H1 (cell line): ENCODE results near the gene MVK. TPM values are rescaled to one million over a fixed set of nuclear protein-coding genes. Genes with fewer than 3 reads are reported as not detected.

Source experiments
- CTCF ChIA-PET: fragments of 300-600 bp; sonication (Branson Sonifier 250); formaldehyde crosslinking; loops from one replicate; lab custom pipeline; 2021; ENCODE audit not compliant: partially characterized antibody; lab: Charles Lee
- POLR2A ChIA-PET: fragments of 300-600 bp; sonication (Branson Sonifier 250); formaldehyde crosslinking; loops from one replicate; lab custom pipeline; 2021; ENCODE audit warnings: inconsistent platforms; ENCODE audit not compliant: partially characterized antibody; lab: Charles Lee
- DNase-seq, 2 experiments: peaks; one replicate each; pipeline versions ENCODE4 v3.0.0 to v3.0.0-alpha.2; 2010 to 2022; ENCODE audit warnings: low spot score in 2 of 2, low read depth in 1 of 2, mixed read lengths in 1 of 2
- FAIRE-seq: peaks from 2 replicates; lab custom pipeline; 2011; peaks lifted over from hg19 to GRCh38; lab: Jason Lieb, UNC
- H2AFZ ChIP-seq: 2 replicates; pipeline ENCODE4 v1.8.1; 2012; ENCODE audit warnings: low read length, inconsistent platforms
- H2AK5ac ChIP-seq: 2 replicates; pipeline ENCODE4 v1.6.1; 2013; ENCODE audit warnings: low read depth, low read length
- H2BK120ac ChIP-seq: replicated peaks from 2 replicates; pipeline ENCODE3; 2013; ENCODE audit warnings: low read depth, low read length, inconsistent platforms
- H2BK12ac ChIP-seq: 2 replicates; pipeline ENCODE4 v1.6.1; 2013; ENCODE audit warnings: low read depth, low read length
- H2BK15ac ChIP-seq: 2 replicates; pipeline ENCODE4 v1.6.1; 2013; ENCODE audit warnings: low read length
- H2BK20ac ChIP-seq: 2 replicates; pipeline ENCODE4 v1.6.1; 2013; ENCODE audit warnings: low read length
- H2BK5ac ChIP-seq: 2 replicates; pipeline ENCODE4 v1.6.1; 2013; ENCODE audit warnings: low read depth, low read length
- H3K14ac ChIP-seq: 2 replicates; pipeline ENCODE4 v1.6.1; 2013; ENCODE audit warnings: inconsistent platforms; ENCODE audit not compliant: insufficient read length
- H3K18ac ChIP-seq: 2 replicates; pipeline ENCODE4 v1.6.1; 2013; ENCODE audit warnings: low read length; ENCODE audit errors: extremely low read depth
- H3K23ac ChIP-seq: 2 replicates; pipeline ENCODE4 v1.6.1; 2013; ENCODE audit warnings: inconsistent platforms; ENCODE audit not compliant: insufficient read length
- H3K23me2 ChIP-seq: 2 replicates; pipeline ENCODE4 v1.6.1; 2013; ENCODE audit warnings: low read depth, low read length
- H3K27ac ChIP-seq: 2 replicates; pipeline ENCODE4 v1.6.1; 2011; ENCODE audit warnings: low read depth, low read length, inconsistent platforms
- H3K27me3 ChIP-seq, 4 experiments: replicated peaks in 1 of 4; 1 replicate in 1 of 4; 2 replicates in 3 of 4; pipeline versions ENCODE4 v1.6.1 to v1.8.1; 2011 to 2013; ENCODE audit warnings: low read length in 3 of 4, mild to moderate bottlenecking in 3 of 4, inconsistent platforms in 2 of 4, mixed read lengths in 2 of 4, moderate library complexity in 1 of 4; ENCODE audit not compliant: control insufficient read depth in 3 of 4, insufficient read depth in 3 of 4; ENCODE audit errors: extremely low read depth in 1 of 4
- H3K36me3 ChIP-seq, 4 experiments: 2 replicates each; pipeline versions ENCODE4 v1.6.1 to v1.8.1; 2011 to 2013; ENCODE audit warnings: mild to moderate bottlenecking in 4 of 4, low read length in 3 of 4, moderate library complexity in 2 of 4, control low read depth in 1 of 4, inconsistent platforms in 1 of 4; ENCODE audit not compliant: insufficient read depth in 4 of 4, control insufficient read depth in 2 of 4
- H3K4ac ChIP-seq: replicated peaks from 2 replicates; pipeline ENCODE3; 2013; ENCODE audit warnings: low read length, low read depth, mixed read lengths, inconsistent platforms; ENCODE audit not compliant: insufficient read length
- H3K4me1 ChIP-seq, 4 experiments: replicated peaks in 1 of 4; 1 replicate in 1 of 4; 2 replicates in 3 of 4; pipeline versions ENCODE4 v1.6.1 to v1.8.1; 2011 to 2013; ENCODE audit warnings: low read length in 3 of 4, inconsistent platforms in 2 of 4, mixed read lengths in 1 of 4; ENCODE audit not compliant: insufficient read depth in 4 of 4, control insufficient read depth in 3 of 4
- H3K4me2 ChIP-seq, 2 experiments: 2 replicates each; pipeline versions ENCODE4 v1.6.1 to v1.8.1; 2011 to 2013; ENCODE audit warnings: low read depth in 2 of 2, low read length in 2 of 2, control low read depth in 1 of 2, inconsistent platforms in 1 of 2, mild to moderate bottlenecking in 1 of 2; ENCODE audit not compliant: insufficient read depth in 1 of 2
- H3K4me3 ChIP-seq, 4 experiments: fragments of 200-600, 300-600 bp in 1 of 4; sonication (generic), shearing (Covaris generic), sonication (Bioruptor Twin) in 1 of 4; 2 replicates each; pipeline versions ENCODE4 v1.5.1 to v1.8.1; 2011 to 2016; ENCODE audit warnings: low read length in 4 of 4, low read depth in 3 of 4, control low read depth in 2 of 4, inconsistent platforms in 2 of 4, mild to moderate bottlenecking in 2 of 4, mixed read lengths in 1 of 4, moderate library complexity in 1 of 4; ENCODE audit not compliant: insufficient read depth in 2 of 4; ENCODE audit errors: extremely low read depth in 1 of 4
- H3K56ac ChIP-seq: replicated peaks from 2 replicates; pipeline ENCODE3; 2013; ENCODE audit warnings: low read depth, mild to moderate bottlenecking, mixed read lengths, low read length, inconsistent platforms; ENCODE audit not compliant: insufficient read length
- H3K79me1 ChIP-seq: 2 replicates; pipeline ENCODE4 v1.6.1; 2013; ENCODE audit warnings: low read depth, low read length, control low read depth
- H3K79me2 ChIP-seq, 2 experiments: 2 replicates each; pipeline versions ENCODE4 v1.6.1 to v1.8.1; 2012 to 2013; ENCODE audit warnings: low read length in 2 of 2, mild to moderate bottlenecking in 2 of 2, inconsistent platforms in 1 of 2; ENCODE audit not compliant: insufficient read depth in 2 of 2, control insufficient read depth in 1 of 2
- H3K9ac ChIP-seq, 4 experiments: replicated peaks in 1 of 4; 1 replicate in 1 of 4; 2 replicates in 3 of 4; pipeline versions ENCODE4 v1.6.1 to v1.8.1; 2011 to 2013; ENCODE audit warnings: low read depth in 3 of 4, low read length in 3 of 4, control low read depth in 2 of 4, mild to moderate bottlenecking in 2 of 4, moderate library complexity in 2 of 4, inconsistent platforms in 1 of 4; ENCODE audit errors: extremely low read depth in 1 of 4
- H3K9me3 ChIP-seq, 2 experiments: 2 replicates each; pipeline versions ENCODE4 v1.6.1 to v1.8.1; 2012 to 2013; ENCODE audit warnings: mild to moderate bottlenecking in 2 of 2, moderate library complexity in 2 of 2, control low read depth in 1 of 2, inconsistent platforms in 1 of 2, low read depth in 1 of 2, low read length in 1 of 2, mixed read lengths in 1 of 2; ENCODE audit not compliant: insufficient read depth in 2 of 2
- H4K20me1 ChIP-seq, 2 experiments: replicated peaks in 1 of 2; 2 replicates each; pipeline versions ENCODE3 to v1.8.1; 2011 to 2013; ENCODE audit warnings: inconsistent platforms in 2 of 2, low read length in 2 of 2, mild to moderate bottlenecking in 1 of 2; ENCODE audit not compliant: insufficient read depth in 2 of 2, control insufficient read depth in 1 of 2
- H4K5ac ChIP-seq: 2 replicates; pipeline ENCODE4 v1.6.1; 2013; ENCODE audit warnings: low read length, low read depth, mixed read lengths, inconsistent platforms; ENCODE audit not compliant: insufficient read length
- H4K8ac ChIP-seq: 2 replicates; pipeline ENCODE4 v1.8.0; 2013; ENCODE audit warnings: mild to moderate bottlenecking, moderate library complexity, low read length, inconsistent platforms; ENCODE audit not compliant: insufficient read depth; ENCODE audit errors: extremely low read depth
- H4K91ac ChIP-seq: replicated peaks from 2 replicates; pipeline ENCODE3; 2013; ENCODE audit warnings: low read length, mixed read lengths, inconsistent platforms; ENCODE audit not compliant: insufficient read length
- ATF3 ChIP-seq: IDR thresholded peaks from 2 replicates; pipeline ENCODE4 v1.6.1; 2011; ENCODE audit warnings: low read depth, mild to moderate bottlenecking, low read length; ENCODE audit not compliant: insufficient read depth
- CBX5 ChIP-seq: fragments of 300-800, 300-1000 bp; sonication (generic); IDR thresholded peaks from 2 replicates; pipeline ENCODE4 v1.7.1; 2016; ENCODE audit warnings: antibody characterized with exemption, low read length, low read depth
- CHD1 ChIP-seq: IDR thresholded peaks from 2 replicates; pipeline ENCODE4 v1.6.1; 2012; ENCODE audit warnings: low read depth, low read length, improper control_type of control experiment
- E2F6 ChIP-seq: IDR thresholded peaks from 2 replicates; pipeline ENCODE4 v1.6.1; 2012; ENCODE audit warnings: inconsistent platforms
- HDAC6 ChIP-seq: IDR thresholded peaks from one replicate; pipeline ENCODE4 v1.7.1; 2012; ENCODE audit warnings: low read depth, mild to moderate bottlenecking, inconsistent platforms, low read length, moderate library complexity
- KDM4A ChIP-seq: IDR thresholded peaks from one replicate; pipeline ENCODE4 v1.7.1; 2012; ENCODE audit warnings: low read depth, mild to moderate bottlenecking, moderate library complexity, low read length, inconsistent platforms; ENCODE audit not compliant: severe bottlenecking
- POU5F1 ChIP-seq: IDR thresholded peaks from 2 replicates; pipeline ENCODE4 v1.6.1; 2011; ENCODE audit warnings: low read depth, mild to moderate bottlenecking, low read length, moderate library complexity
- RXRA ChIP-seq: IDR thresholded peaks from 2 replicates; pipeline ENCODE4 v1.6.1; 2011; ENCODE audit warnings: low read depth, mild to moderate bottlenecking, low read length, moderate library complexity; ENCODE audit not compliant: insufficient read depth
- SIX5 ChIP-seq: IDR thresholded peaks from 2 replicates; pipeline ENCODE4 v1.6.1; 2011; ENCODE audit warnings: mild to moderate bottlenecking, low read depth, low read length
- TEAD4 ChIP-seq: IDR thresholded peaks from 2 replicates; pipeline ENCODE4 v1.6.1; 2012; ENCODE audit warnings: low read depth, low read length, inconsistent platforms, mixed read lengths
- ZNF274 ChIP-seq: IDR thresholded peaks from 2 replicates; pipeline ENCODE4 v1.7.0; 2012; ENCODE audit warnings: low read length, borderline replicate concordance; ENCODE audit errors: extremely low read depth
- WGBS, 2 experiments: shearing (Covaris generic) in 1 of 2; methylation state at CpG; one replicate each; pipeline versions ENCODE4 v1.1.6 to v1.1.7; 2013 to 2015; ENCODE audit warnings: low lambda C conversion rate in 2 of 2, mixed read lengths in 2 of 2, inconsistent platforms in 1 of 2, low coverage in 1 of 2, missing lambda C conversion rate in 1 of 2; ENCODE audit not compliant: insufficient replicate concordance in 2 of 2, insufficient coverage in 1 of 2, insufficient read length in 1 of 2; ENCODE audit errors: extremely low coverage in 1 of 2, missing lambda C conversion rate in 1 of 2; 5-methylcytosine and 5-hydroxymethylcytosine counted together
- polyA plus RNA-seq, 7 experiments: library from polyadenylated mRNA; depleted of rRNA in 3 of 7; stranded (reverse) in 5 of 7; unstranded in 2 of 7; fragments of >200 nt in 5 of 7; fragments of 200-250 nt in 2 of 7; gene quantifications; 1 replicate in 5 of 7; 2 replicates in 1 of 7; 4 replicates in 1 of 7; pipeline versions ENCODE4 v1.2.1 to v1.2.3, GENCODE V29; 2011 to 2013; ENCODE audit warnings: missing spikeins in 2 of 7, mixed read lengths in 2 of 7
- total RNA-seq: library from RNA; stranded (reverse); fragmentation: NEBNext Ultra II Directional; extraction: Animal tissue kit (Norgen Biotek cat#: 25700); gene quantifications from 2 replicates; pipeline ENCODE4 v1.2.1, GENCODE V29; 2021

The MVK gene
- total and polyA plus RNA-seq, 2 of the 8 experiments (the other 6 are each of a cell fraction or from before 2014, with no cell fraction given): 15.7 to 20.9 TPM

- Histone ChIP-seq H4K91ac (no peak overlapping the region), H4K8ac (no peak overlapping the region), H3K9ac (no peak overlapping the region), H2BK15ac (no peak overlapping the region), H2BK5ac (no peak overlapping the region), H2BK120ac (no peak overlapping the region), H2AFZ (no peak overlapping the region), H3K79me2 (no peaks in the 10 kb centered on the region), H3K27ac (no peak overlapping the region), H2BK20ac (no peak overlapping the region), H4K20me1 (peaks cover 0 to 4% of the 10 kb centered on the region in 2 experiments), H3K56ac (no peak overlapping the region), H4K5ac (no peak overlapping the region), H3K4ac (no peak overlapping the region), H2AK5ac (no peak overlapping the region), H3K14ac (no peak overlapping the region), H3K4me2 (no peak overlapping the region), H3K18ac (no peak overlapping the region), H3K27me3 (no peaks in the 10 kb centered on the region), H3K23ac (no peak overlapping the region), H2BK12ac (no peak overlapping the region), H3K23me2 (no peaks in the 10 kb centered on the region), H3K4me3 (no peak overlapping the region), H3K9me3 (no peaks in the 10 kb centered on the region), H3K79me1 (no peaks in the 10 kb centered on the region), H3K4me1 (peaks cover 0 to 7% (median 2%) of the 10 kb centered on the region in 4 experiments; a peak in 4 of 7 replicates), H3K36me3 (peaks cover 0 to 15% (median 0%) of the 10 kb centered on the region in 4 experiments; a peak in 4 of 8 replicates)
- ChIA-PET CTCF (interaction anchor here (0.6 to 11.3 kb wide), 7 partner anchors 10 to 210 kb away, joined by 3 to 163 read pairs (median 3); no protein-coding TSS in a partner anchor), POLR2A (no interaction called here)
- 88% methylated on average over 10 of the region's 10 CpGs; no CpG with 5 or more reads in 1 of the 2 experiments for WGBS, 2 experiments
- DNase-seq: no peak
- FAIRE-seq: no peak
- TF ChIP-seq TEAD4: no peak
- no peak for TF ChIP-seq POU5F1
- no peak for TF ChIP-seq ZNF274
- TF ChIP-seq ATF3: no peak
- TF ChIP-seq KDM4A: no peak
- TF ChIP-seq CHD1: no peak
- TF ChIP-seq E2F6: no peak
- TF ChIP-seq RXRA: no peak
- TF ChIP-seq SIX5: no peak
- no peak for TF ChIP-seq CBX5
- no peak for TF ChIP-seq HDAC6
Measured at GRCh38 chr12:109595321-109595902, 21.8 kb downstream of the MVK start.
